H1 (cell line): Measurements from ENCODE around the gene INPP5A. TPM values are rescaled to one million over a fixed set of nuclear protein-coding genes. Genes with fewer than 3 reads are reported as not detected.

ENCODE experiments used
- CTCF ChIA-PET: fragments of 300-600 bp; sonication (Branson Sonifier 250); formaldehyde crosslinking; loops from one replicate; lab custom pipeline; 2021; ENCODE audit not compliant: partially characterized antibody; lab: Charles Lee
- POLR2A ChIA-PET: fragments of 300-600 bp; sonication (Branson Sonifier 250); formaldehyde crosslinking; loops from one replicate; lab custom pipeline; 2021; ENCODE audit warnings: inconsistent platforms; ENCODE audit not compliant: partially characterized antibody; lab: Charles Lee
- DNase-seq, 2 experiments: peaks; one replicate each; pipeline versions ENCODE4 v3.0.0 to v3.0.0-alpha.2; 2010 to 2022; ENCODE audit warnings: low spot score in 2 of 2, low read depth in 1 of 2, mixed read lengths in 1 of 2
- FAIRE-seq: peaks from 2 replicates; lab custom pipeline; 2011; peaks lifted over from hg19 to GRCh38; lab: Jason Lieb, UNC
- H2AFZ ChIP-seq: 2 replicates; pipeline ENCODE4 v1.8.1; 2012; ENCODE audit warnings: low read length, inconsistent platforms
- H2AK5ac ChIP-seq: 2 replicates; pipeline ENCODE4 v1.6.1; 2013; ENCODE audit warnings: low read depth, low read length
- H2BK120ac ChIP-seq: replicated peaks from 2 replicates; pipeline ENCODE3; 2013; ENCODE audit warnings: low read depth, low read length, inconsistent platforms
- H2BK12ac ChIP-seq: 2 replicates; pipeline ENCODE4 v1.6.1; 2013; ENCODE audit warnings: low read depth, low read length
- H2BK15ac ChIP-seq: 2 replicates; pipeline ENCODE4 v1.6.1; 2013; ENCODE audit warnings: low read length
- H2BK20ac ChIP-seq: 2 replicates; pipeline ENCODE4 v1.6.1; 2013; ENCODE audit warnings: low read length
- H2BK5ac ChIP-seq: 2 replicates; pipeline ENCODE4 v1.6.1; 2013; ENCODE audit warnings: low read depth, low read length
- H3K14ac ChIP-seq: 2 replicates; pipeline ENCODE4 v1.6.1; 2013; ENCODE audit warnings: inconsistent platforms; ENCODE audit not compliant: insufficient read length
- H3K18ac ChIP-seq: 2 replicates; pipeline ENCODE4 v1.6.1; 2013; ENCODE audit warnings: low read length; ENCODE audit errors: extremely low read depth
- H3K23ac ChIP-seq: 2 replicates; pipeline ENCODE4 v1.6.1; 2013; ENCODE audit warnings: inconsistent platforms; ENCODE audit not compliant: insufficient read length
- H3K23me2 ChIP-seq: 2 replicates; pipeline ENCODE4 v1.6.1; 2013; ENCODE audit warnings: low read depth, low read length
- H3K27ac ChIP-seq: 2 replicates; pipeline ENCODE4 v1.6.1; 2011; ENCODE audit warnings: low read depth, low read length, inconsistent platforms
- H3K27me3 ChIP-seq, 4 experiments: replicated peaks in 1 of 4; 1 replicate in 1 of 4; 2 replicates in 3 of 4; pipeline versions ENCODE4 v1.6.1 to v1.8.1; 2011 to 2013; ENCODE audit warnings: low read length in 3 of 4, mild to moderate bottlenecking in 3 of 4, inconsistent platforms in 2 of 4, mixed read lengths in 2 of 4, moderate library complexity in 1 of 4; ENCODE audit not compliant: control insufficient read depth in 3 of 4, insufficient read depth in 3 of 4; ENCODE audit errors: extremely low read depth in 1 of 4
- H3K36me3 ChIP-seq, 4 experiments: 2 replicates each; pipeline versions ENCODE4 v1.6.1 to v1.8.1; 2011 to 2013; ENCODE audit warnings: mild to moderate bottlenecking in 4 of 4, low read length in 3 of 4, moderate library complexity in 2 of 4, control low read depth in 1 of 4, inconsistent platforms in 1 of 4; ENCODE audit not compliant: insufficient read depth in 4 of 4, control insufficient read depth in 2 of 4
- H3K4ac ChIP-seq: replicated peaks from 2 replicates; pipeline ENCODE3; 2013; ENCODE audit warnings: low read length, low read depth, mixed read lengths, inconsistent platforms; ENCODE audit not compliant: insufficient read length
- H3K4me1 ChIP-seq, 4 experiments: replicated peaks in 1 of 4; 1 replicate in 1 of 4; 2 replicates in 3 of 4; pipeline versions ENCODE4 v1.6.1 to v1.8.1; 2011 to 2013; ENCODE audit warnings: low read length in 3 of 4, inconsistent platforms in 2 of 4, mixed read lengths in 1 of 4; ENCODE audit not compliant: insufficient read depth in 4 of 4, control insufficient read depth in 3 of 4
- H3K4me2 ChIP-seq, 2 experiments: 2 replicates each; pipeline versions ENCODE4 v1.6.1 to v1.8.1; 2011 to 2013; ENCODE audit warnings: low read depth in 2 of 2, low read length in 2 of 2, control low read depth in 1 of 2, inconsistent platforms in 1 of 2, mild to moderate bottlenecking in 1 of 2; ENCODE audit not compliant: insufficient read depth in 1 of 2
- H3K4me3 ChIP-seq, 4 experiments: fragments of 200-600, 300-600 bp in 1 of 4; sonication (generic), shearing (Covaris generic), sonication (Bioruptor Twin) in 1 of 4; 2 replicates each; pipeline versions ENCODE4 v1.5.1 to v1.8.1; 2011 to 2016; ENCODE audit warnings: low read length in 4 of 4, low read depth in 3 of 4, control low read depth in 2 of 4, inconsistent platforms in 2 of 4, mild to moderate bottlenecking in 2 of 4, mixed read lengths in 1 of 4, moderate library complexity in 1 of 4; ENCODE audit not compliant: insufficient read depth in 2 of 4; ENCODE audit errors: extremely low read depth in 1 of 4
- H3K56ac ChIP-seq: replicated peaks from 2 replicates; pipeline ENCODE3; 2013; ENCODE audit warnings: low read depth, mild to moderate bottlenecking, mixed read lengths, low read length, inconsistent platforms; ENCODE audit not compliant: insufficient read length
- H3K79me1 ChIP-seq: 2 replicates; pipeline ENCODE4 v1.6.1; 2013; ENCODE audit warnings: low read depth, low read length, control low read depth
- H3K79me2 ChIP-seq, 2 experiments: 2 replicates each; pipeline versions ENCODE4 v1.6.1 to v1.8.1; 2012 to 2013; ENCODE audit warnings: low read length in 2 of 2, mild to moderate bottlenecking in 2 of 2, inconsistent platforms in 1 of 2; ENCODE audit not compliant: insufficient read depth in 2 of 2, control insufficient read depth in 1 of 2
- H3K9ac ChIP-seq, 4 experiments: replicated peaks in 1 of 4; 1 replicate in 1 of 4; 2 replicates in 3 of 4; pipeline versions ENCODE4 v1.6.1 to v1.8.1; 2011 to 2013; ENCODE audit warnings: low read depth in 3 of 4, low read length in 3 of 4, control low read depth in 2 of 4, mild to moderate bottlenecking in 2 of 4, moderate library complexity in 2 of 4, inconsistent platforms in 1 of 4; ENCODE audit errors: extremely low read depth in 1 of 4
- H3K9me3 ChIP-seq, 2 experiments: 2 replicates each; pipeline versions ENCODE4 v1.6.1 to v1.8.1; 2012 to 2013; ENCODE audit warnings: mild to moderate bottlenecking in 2 of 2, moderate library complexity in 2 of 2, control low read depth in 1 of 2, inconsistent platforms in 1 of 2, low read depth in 1 of 2, low read length in 1 of 2, mixed read lengths in 1 of 2; ENCODE audit not compliant: insufficient read depth in 2 of 2
- H4K20me1 ChIP-seq, 2 experiments: replicated peaks in 1 of 2; 2 replicates each; pipeline versions ENCODE3 to v1.8.1; 2011 to 2013; ENCODE audit warnings: inconsistent platforms in 2 of 2, low read length in 2 of 2, mild to moderate bottlenecking in 1 of 2; ENCODE audit not compliant: insufficient read depth in 2 of 2, control insufficient read depth in 1 of 2
- H4K5ac ChIP-seq: 2 replicates; pipeline ENCODE4 v1.6.1; 2013; ENCODE audit warnings: low read length, low read depth, mixed read lengths, inconsistent platforms; ENCODE audit not compliant: insufficient read length
- H4K8ac ChIP-seq: 2 replicates; pipeline ENCODE4 v1.8.0; 2013; ENCODE audit warnings: mild to moderate bottlenecking, moderate library complexity, low read length, inconsistent platforms; ENCODE audit not compliant: insufficient read depth; ENCODE audit errors: extremely low read depth
- H4K91ac ChIP-seq: replicated peaks from 2 replicates; pipeline ENCODE3; 2013; ENCODE audit warnings: low read length, mixed read lengths, inconsistent platforms; ENCODE audit not compliant: insufficient read length
- ATF2 ChIP-seq: IDR thresholded peaks from 2 replicates; pipeline ENCODE4 v1.6.1; 2012; ENCODE audit warnings: low read length, inconsistent platforms
- CHD2 ChIP-seq: IDR thresholded peaks from 2 replicates; pipeline ENCODE4 v1.6.1; 2012; ENCODE audit warnings: low read length, improper control_type of control experiment
- EGR1 ChIP-seq: IDR thresholded peaks from 2 replicates; pipeline ENCODE4 v1.6.1; 2011; ENCODE audit warnings: low read depth, low read length, borderline replicate concordance
- POLR2A ChIP-seq, 2 experiments: IDR thresholded peaks; 1 replicate in 1 of 2; 2 replicates in 1 of 2; pipeline ENCODE4 v1.6.1; 2011; ENCODE audit warnings: low read depth in 2 of 2, low read length in 2 of 2, mild to moderate bottlenecking in 2 of 2; ENCODE audit errors: control extremely low read depth in 1 of 2
- SIN3A ChIP-seq, 2 experiments: IDR thresholded peaks in 1 of 2; conservative IDR thresholded peaks in 1 of 2; 2 replicates each; pipeline ENCODE4 v1.6.1; 2011 to 2012; ENCODE audit warnings: low read length in 2 of 2, improper control_type of control experiment in 1 of 2, low read depth in 1 of 2, mild to moderate bottlenecking in 1 of 2
- SIX5 ChIP-seq: IDR thresholded peaks from 2 replicates; pipeline ENCODE4 v1.6.1; 2011; ENCODE audit warnings: mild to moderate bottlenecking, low read depth, low read length
- ZNF274 ChIP-seq: IDR thresholded peaks from 2 replicates; pipeline ENCODE4 v1.7.0; 2012; ENCODE audit warnings: low read length, borderline replicate concordance; ENCODE audit errors: extremely low read depth
- WGBS, 2 experiments: shearing (Covaris generic) in 1 of 2; methylation state at CpG; one replicate each; pipeline versions ENCODE4 v1.1.6 to v1.1.7; 2013 to 2015; ENCODE audit warnings: low lambda C conversion rate in 2 of 2, mixed read lengths in 2 of 2, inconsistent platforms in 1 of 2, low coverage in 1 of 2, missing lambda C conversion rate in 1 of 2; ENCODE audit not compliant: insufficient replicate concordance in 2 of 2, insufficient coverage in 1 of 2, insufficient read length in 1 of 2; ENCODE audit errors: extremely low coverage in 1 of 2, missing lambda C conversion rate in 1 of 2; 5-methylcytosine and 5-hydroxymethylcytosine counted together
- polyA plus RNA-seq, 7 experiments: library from polyadenylated mRNA; depleted of rRNA in 3 of 7; stranded (reverse) in 5 of 7; unstranded in 2 of 7; fragments of >200 nt in 5 of 7; fragments of 200-250 nt in 2 of 7; gene quantifications; 1 replicate in 5 of 7; 2 replicates in 1 of 7; 4 replicates in 1 of 7; pipeline versions ENCODE4 v1.2.1 to v1.2.3, GENCODE V29; 2011 to 2013; ENCODE audit warnings: missing spikeins in 2 of 7, mixed read lengths in 2 of 7
- total RNA-seq: library from RNA; stranded (reverse); fragmentation: NEBNext Ultra II Directional; extraction: Animal tissue kit (Norgen Biotek cat#: 25700); gene quantifications from 2 replicates; pipeline ENCODE4 v1.2.1, GENCODE V29; 2021

INPP5A gene
- total and polyA plus RNA-seq, 2 of the 8 experiments (the other 6 are each of a cell fraction or from before 2014, with no cell fraction given), result 19.7 to 27.5 TPM

DNA sequence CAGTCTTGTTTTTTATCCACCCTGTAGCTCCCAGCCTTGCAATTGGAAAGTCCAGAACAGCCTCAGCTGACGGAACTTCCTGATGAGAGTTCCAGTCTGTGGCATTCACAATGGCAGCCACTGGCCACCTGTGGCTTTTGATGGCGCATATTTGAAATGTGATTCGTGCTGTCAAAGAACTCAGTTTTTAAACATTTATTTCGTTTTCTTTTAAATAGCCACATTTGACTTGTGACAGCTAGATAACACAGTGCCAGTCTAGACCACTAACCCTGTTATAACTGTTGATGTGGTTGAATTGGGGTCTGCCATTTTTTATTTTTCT, 97.3 kb downstream of the INPP5A start:
- H4K20me1 ChIP-seq, result peaks cover 2 to 7% of the 10 kb centered on the region in 2 experiments
- H2BK12ac ChIP-seq, result no peak overlapping the region
- H4K91ac ChIP-seq, result no peak overlapping the region
- no peak overlapping the region for H4K5ac ChIP-seq
- no peak for TF ChIP-seq CHD2
- TF ChIP-seq ZNF274, result no peak
- TF ChIP-seq SIN3A (conservative IDR thresholded peaks at IDR 0.05 in 1 of 2, IDR thresholded peaks at IDR 0.05 in 1 of 2; ENCODE audit: low read depth in 1 of 2, low read length in 2 of 2), result no peak
- TF ChIP-seq POLR2A (IDR thresholded peaks at IDR 0.05; ENCODE audit: control extremely low read depth in 1 of 2, low read depth in 2 of 2, low read length in 2 of 2), result no peak
- no peak for TF ChIP-seq EGR1
- no peak for TF ChIP-seq SIX5
- TF ChIP-seq ATF2, result no peak
- H3K23me2 ChIP-seq, result no peaks in the 10 kb centered on the region
- H3K36me3 ChIP-seq, result no peaks in the 10 kb centered on the region
- no peak for FAIRE-seq
- no peak overlapping the region for H2BK15ac ChIP-seq
- no peak overlapping the region for H3K56ac ChIP-seq
- H3K23ac ChIP-seq, result no peak overlapping the region
- H3K4ac ChIP-seq, result no peak overlapping the region
- CTCF ChIA-PET, result interaction anchor here (1.2 to 5.8 kb wide), 15 partner anchors 14 to 412 kb away, joined by 3 to 88 read pairs (median 5); no protein-coding TSS in a partner anchor
- H3K14ac ChIP-seq, result no peak overlapping the region
- no peak overlapping the region for H2BK20ac ChIP-seq
- peaks cover 0 to 2% (median 0%) of the 10 kb centered on the region in 4 experiments; a peak in 2 of 7 replicates for H3K4me1 ChIP-seq
- H3K27ac ChIP-seq, result no peak overlapping the region
- no peak overlapping the region for H2AFZ ChIP-seq
- H3K9ac ChIP-seq, result no peak overlapping the region
- H2AK5ac ChIP-seq, result no peak overlapping the region
- H3K4me2 ChIP-seq, result no peak overlapping the region
- no peak overlapping the region for H3K18ac ChIP-seq
- no peak overlapping the region for H2BK5ac ChIP-seq
- POLR2A ChIA-PET, result interaction anchor here (1.1 kb wide), 1 partner anchor 8 kb away, joined by 3 read pairs; no protein-coding TSS in a partner anchor
- no peak overlapping the region for H2BK120ac ChIP-seq
- H3K4me3 ChIP-seq, result no peak overlapping the region
- H3K27me3 ChIP-seq, result no peaks in the 10 kb centered on the region
- H3K79me2 ChIP-seq, result no peaks in the 10 kb centered on the region
- DNase-seq, result no peak
- H3K79me1 ChIP-seq, result peaks cover 3% of the 10 kb centered on the region; the same call in 1 of the 2 replicates
- WGBS, 2 experiments, result 93% methylated on average over 4 of the region's 4 CpGs; no CpG with 5 or more reads in 1 of the 2 experiments
- no peaks in the 10 kb centered on the region for H3K9me3 ChIP-seq
- H4K8ac ChIP-seq, result no peak overlapping the region
